Right lobe of liver (tissue), 4 donors: ENCODE measurements around the gene SMIM41.

Experiments used
- CTCF ChIP-seq, 4 donors: fragments of 200-600 bp in 3 of 4; fragments of 450-650 bp in 1 of 4; IDR thresholded peaks; one replicate each; pipeline versions ENCODE4 v1.5.1 to v1.8.0; 2016 to 2022; ENCODE audit warnings: antibody characterized with exemption in 4 of 4, mild to moderate bottlenecking in 2 of 4
- POLR2A ChIP-seq: fragments of 450-650 bp; IDR thresholded peaks from one replicate; pipeline ENCODE4 v1.6.1; 2017; ENCODE audit warnings: antibody characterized with exemption, mild to moderate bottlenecking
- donor health status: DM: no; HTN: no; CAD: no.
- donor health status: DM: no; HTN: no; CAD: no.
- donor health status: DM: no; HTN: yes; CAD: no.

- no peak for TF ChIP-seq CTCF (IDR thresholded peaks at IDR 0.05)
- no peak for TF ChIP-seq POLR2A
These were observed 37.8 kb upstream of the SMIM41 start for GRCh38 chr12:52041695-52042123.
